ENCODE results near the gene HIGD1A.

DNA sequence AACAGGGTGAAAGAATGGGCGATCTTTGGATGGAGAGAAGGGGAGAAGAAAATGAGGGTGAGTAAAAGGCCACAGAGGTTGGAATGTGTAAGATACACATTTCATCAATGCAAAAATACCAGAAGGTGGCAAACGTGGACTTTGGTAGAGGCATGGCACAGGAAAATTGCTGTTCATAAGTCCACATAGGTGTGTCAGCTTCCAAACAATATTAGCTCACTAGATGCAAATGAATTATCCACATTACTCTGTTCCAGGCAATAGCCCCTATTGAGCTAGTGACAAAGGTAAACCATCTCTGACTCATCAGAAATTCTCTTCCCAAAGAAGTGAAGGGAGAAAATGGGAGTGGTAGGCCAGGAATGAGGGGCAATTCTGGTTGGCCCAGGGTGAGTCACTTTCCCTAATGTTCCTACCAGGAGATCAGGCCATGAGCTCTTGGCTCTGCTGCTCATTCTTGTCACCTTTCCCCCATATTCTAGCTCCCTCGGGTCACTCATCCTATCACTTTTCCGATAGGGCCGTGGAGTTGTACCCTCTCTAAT lies 24.9 kb upstream of the HIGD1A start:
- TF ChIP-seq CTCF (IDR thresholded peaks at IDR 0.05; ENCODE audit: insufficient read depth, low read length, poor library complexity, severe bottlenecking): no peak
- TF ChIP-seq EZH2phosphoT487 (conservative IDR thresholded peaks at IDR 0.05; ENCODE audit: low read length): no peak
